K562 (cell line): ENCODE data around the gene STIM1. TPM values are rescaled to one million over a fixed set of nuclear protein-coding genes. Genes with fewer than 3 reads are reported as not detected.

Source experiments
- ATAC-seq: fragments of 200-7000 bp; cut with Tn5 transposase; 3 replicates; pipeline ENCODE4 v1.9.1; 2020; ENCODE audit warnings: moderate library complexity
- BruUV-seq: library from RNA; stranded (reverse); fragments of 400-500 nt; replicated peaks from 2 replicates; lab custom pipeline; 2021; lab: Mats Ljungman, UMichigan
- CTCF ChIA-PET: fragments of 300-600 bp; formaldehyde crosslinking; extraction: SDS; loops from one replicate; lab custom pipeline; 2021; ENCODE audit warnings: low intra/inter-chr PET ratio; lab: Yijun Ruan, JAX
- POLR2A ChIA-PET: fragments of 300-600, 350-650 bp; sonication (Branson Sonifier 250); formaldehyde crosslinking; extraction: SDS; loops from one replicate; lab custom pipeline; 2021; ENCODE audit warnings: antibody characterized with exemption, inconsistent platforms; lab: Yijun Ruan, JAX
- DNase-seq, 4 experiments: peaks; one replicate each; pipeline versions ENCODE4 v3.0.0 to v3.0.0-alpha.2; 2011 to 2018; ENCODE audit warnings: low spot score in 3 of 4, mixed read lengths in 3 of 4; ENCODE audit errors: extremely low read depth in 1 of 4
- FAIRE-seq: peaks from 2 replicates; lab custom pipeline; 2011; peaks lifted over from hg19 to GRCh38; lab: Jason Lieb, UNC
- H2AFZ ChIP-seq: 2 replicates; pipeline ENCODE4 v1.6.0; 2011; ENCODE audit warnings: low read depth, low read length, control low read depth, inconsistent platforms
- H3K27ac ChIP-seq: fragments of 200-600 bp; 3 replicates; pipeline ENCODE4 v1.8.0; 2011; ENCODE audit warnings: low read depth, mild to moderate bottlenecking, control low read depth, inconsistent platforms, low read length, moderate library complexity, mixed read lengths; ENCODE audit errors: extremely low read depth
- H3K27me3 ChIP-seq, 2 experiments: fragments of 300-600 bp in 1 of 2; 2 replicates in 1 of 2; 3 replicates in 1 of 2; pipeline versions ENCODE4 v1.6.0 to v1.8.0; 2011; ENCODE audit warnings: inconsistent platforms in 2 of 2, low read length in 2 of 2, mild to moderate bottlenecking in 1 of 2, mixed read lengths in 1 of 2, moderate library complexity in 1 of 2; ENCODE audit not compliant: control insufficient read depth in 2 of 2, insufficient read depth in 2 of 2
- H3K36me3 ChIP-seq: fragments of 300-600 bp; 3 replicates; pipeline ENCODE4 v1.8.0; 2011; ENCODE audit warnings: mild to moderate bottlenecking, low read length, inconsistent platforms; ENCODE audit not compliant: control insufficient read depth, insufficient read depth
- H3K4me1 ChIP-seq, 2 experiments: fragments of 200-600 bp in 1 of 2; replicated peaks in 1 of 2; 2 replicates in 1 of 2; 3 replicates in 1 of 2; pipeline versions ENCODE4 v1.5.1 to v1.8.0; 2011; ENCODE audit warnings: inconsistent platforms in 2 of 2, low read length in 2 of 2, mild to moderate bottlenecking in 1 of 2, mixed read lengths in 1 of 2, moderate library complexity in 1 of 2; ENCODE audit not compliant: control insufficient read depth in 2 of 2, insufficient read depth in 2 of 2
- H3K4me2 ChIP-seq: 2 replicates; pipeline ENCODE4 v1.6.1; 2011; ENCODE audit warnings: low read length, control low read depth, inconsistent platforms, mixed read lengths; ENCODE audit not compliant: insufficient read depth
- H3K4me3 ChIP-seq: fragments of 200-600 bp; sonication (generic), shearing (Covaris generic); 2 replicates; pipeline ENCODE4 v1.5.1; 2016; ENCODE audit warnings: control low read depth, inconsistent platforms
- H3K79me2 ChIP-seq: fragments of 200-600 bp; 3 replicates; pipeline ENCODE4 v1.8.0; 2011; ENCODE audit warnings: low read length, inconsistent platforms; ENCODE audit not compliant: control insufficient read depth, insufficient read depth
- H3K9ac ChIP-seq, 2 experiments: 2 replicates each; pipeline versions ENCODE4 v1.6.0 to v1.6.1; 2011; ENCODE audit warnings: low read depth in 2 of 2, low read length in 2 of 2, control low read depth in 1 of 2, inconsistent platforms in 1 of 2, mild to moderate bottlenecking in 1 of 2, mixed read lengths in 1 of 2; ENCODE audit not compliant: insufficient read depth in 1 of 2
- H3K9me1 ChIP-seq: one replicate; pipeline ENCODE4 v1.6.0; 2011; ENCODE audit warnings: inconsistent platforms, mild to moderate bottlenecking, low read length, moderate library complexity; ENCODE audit not compliant: control insufficient read depth, insufficient read depth
- H3K9me3 ChIP-seq: replicated peaks from 2 replicates; pipeline ENCODE4 v1.5.1; 2011; ENCODE audit warnings: low read depth, low read length, inconsistent platforms; ENCODE audit not compliant: control insufficient read depth, insufficient read depth
- H4K20me1 ChIP-seq: replicated peaks from 2 replicates; pipeline ENCODE4 v1.6.1; 2011; ENCODE audit warnings: low read length, inconsistent platforms, mixed read lengths; ENCODE audit not compliant: control insufficient read depth, insufficient read depth
- FOXA3 ChIP-seq, 2 experiments: fragments of 450-650 bp in 1 of 2; sonication (generic) in 1 of 2; formaldehyde crosslinking; IDR thresholded peaks in 1 of 2; conservative IDR thresholded peaks in 1 of 2; 2 replicates each; pipeline versions ENCODE4 v1.4.0 to v1.8.0; 2020 to 2022; ENCODE audit warnings: mild to moderate bottlenecking in 2 of 2, missing genetic modification reagents in 1 of 2
- FOXK1 ChIP-seq: sonication (generic); formaldehyde crosslinking; IDR thresholded peaks from 2 replicates; pipeline ENCODE4 v1.8.0; 2022; ENCODE audit warnings: missing genetic modification reagents, mild to moderate bottlenecking, borderline replicate concordance
- KDM5B ChIP-seq: fragments of 200-600 bp; sonication (generic); IDR thresholded peaks from 2 replicates; pipeline ENCODE4 v1.6.1; 2012; ENCODE audit warnings: low read depth, mild to moderate bottlenecking, moderate library complexity, low read length, control low read depth, inconsistent platforms; ENCODE audit not compliant: insufficient replicate concordance
- MECOM ChIP-seq: fragments of 250-450 bp; sonication (Bioruptor Pico); IDR thresholded peaks from 2 replicates; pipeline ENCODE4 v1.8.0; 2022; ENCODE audit warnings: inconsistent platforms
- WGBS: fragments of 100-300 bp; shearing (Covaris generic); methylation state at CpG from one replicate; pipeline ENCODE4 v1.1.6; 2016; ENCODE audit warnings: low coverage, mixed read lengths; ENCODE audit not compliant: insufficient coverage; ENCODE audit errors: missing lambda C conversion rate; 5-methylcytosine and 5-hydroxymethylcytosine counted together
- in situ Hi-C: fragments of 300-500 bp; cut with MboI; formaldehyde crosslinking; loops from 4 replicates; pipeline ENCODE4 v1.15.0; 2018; ENCODE audit warnings: inconsistent platforms, mixed read lengths
- intact Hi-C: fragments of 100-400 bp; cut with micrococcal nuclease; formaldehyde crosslinking; loops from 2 replicates; pipeline ENCODE4 v1.14.2; 2022
- polyA plus RNA-seq, 8 experiments: library from polyadenylated mRNA; depleted of rRNA in 4 of 8; stranded (reverse) in 5 of 8; unstranded in 3 of 8; fragments of >200 nt; fragmentation: Nextera tagmentation in 2 of 8; fragmentation: Illumina TruSeq in 1 of 8; extraction: Ambion mirVana in 2 of 8; extraction: Trizol in 1 of 8; gene quantifications; 2 replicates each; pipeline versions ENCODE4 v1.2.1 to v1.2.3, GENCODE V29; 2011 to 2014; ENCODE audit warnings: inconsistent platforms in 1 of 8, missing spikeins in 1 of 8
- total RNA-seq, 7 experiments: library from RNA; depleted of rRNA in 6 of 7; stranded (reverse); fragments of >200 nt in 6 of 7; fragmentation: Illumina TruSeq in 2 of 7; extraction: Trizol in 2 of 7; gene quantifications; 2 replicates each; pipeline versions ENCODE4 v1.2.1 to v1.2.3, GENCODE V29; 2011 to 2021; ENCODE audit warnings: low replicate concordance in 1 of 7

STIM1 gene
- total and polyA plus RNA-seq, 9 of the 15 experiments (the other 6 are each of a cell fraction or from before 2014, with no cell fraction given), result 7.7 to 50.5 (median 22.5) TPM

- Histone ChIP-seq H3K9me1 (peaks cover 5% of the 10 kb centered on the region), H3K4me2 (no peak overlapping the region), H3K79me2 (peaks cover 61% of the 10 kb centered on the region), H3K27me3 (no peaks in the 10 kb centered on the region), H3K4me3 (no peak overlapping the region), H2AFZ (no peak overlapping the region), H3K9ac (peak overlapping the region in 1 of 2 experiments; percentile 47; a peak in 1 of 4 replicates), H3K36me3 (peaks cover 80% of the 10 kb centered on the region), H3K4me1 (peaks cover 34 to 37% of the 10 kb centered on the region in 2 experiments), H4K20me1 (no peaks in the 10 kb centered on the region), H3K27ac (peak overlapping the region; percentile 60; the same call in 2 of the 3 replicates), H3K9me3 (no peaks in the 10 kb centered on the region)
- intact Hi-C loops, result no loop called here
- ChIA-PET POLR2A (interaction anchor here (0.7 to 2.8 kb wide), 7 partner anchors 10 to 1641 kb away, joined by 3 to 18 read pairs (median 3); partner anchors contain the start of genes RHOG and STIM1), CTCF (interaction anchor here (0.7 kb wide), 1 partner anchor 218 kb away, joined by 3 read pairs; no protein-coding TSS in a partner anchor)
- DNase-seq (peak in 1 of 4 experiments; percentile 15), ATAC-seq (no peak), FAIRE-seq (no peak)
- no TSS peak for BruUV-seq
- WGBS, result 96% methylated on average over 3 of the region's 3 CpGs
- TF ChIP-seq FOXA3 (CRISPR knock-in tag; conservative IDR thresholded peaks at IDR 0.05 in 1 of 2, IDR thresholded peaks at IDR 0.05 in 1 of 2) (no peak), KDM5B (no peak), FOXK1 (CRISPR knock-in tag) (0 out of 2 replicates have a peak, but pooled peaks have one; percentile 18), MECOM (CRISPR knock-in tag) (0 out of 2 replicates have a peak, but pooled peaks have one; percentile 6)
- in situ Hi-C loops, result no loop called here
Observed at GRCh38 chr11:3826721-3827120, 28.7 kb upstream of the STIM1 start.
